ENCODE measurements around the gene USH1G. TPM values are rescaled to one million over a fixed set of nuclear protein-coding genes. Genes with fewer than 3 reads are reported as not detected.

The USH1G gene
- total RNA-seq, 1 donor: not detected

DNA sequence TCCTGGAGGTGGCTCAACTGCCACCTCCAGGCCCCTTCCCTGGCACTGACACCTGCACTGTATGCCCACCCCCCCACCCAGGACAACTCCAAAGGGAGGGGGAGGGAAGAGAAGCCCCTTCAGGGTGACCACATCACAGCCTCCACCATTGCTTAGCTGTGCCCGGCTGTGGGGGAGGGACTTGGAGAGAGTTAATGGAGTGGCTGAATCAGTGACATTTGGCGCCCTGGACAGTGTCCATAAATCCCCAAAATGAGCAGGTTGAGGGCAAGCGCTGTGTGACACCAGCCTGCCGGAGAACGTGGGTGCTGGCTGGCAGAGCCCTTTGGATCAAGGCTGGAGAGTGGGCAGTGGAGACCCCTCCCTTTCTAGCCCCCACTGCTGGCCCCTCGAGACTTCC is 883 bp downstream of the USH1G start:
- H3K27me3 ChIP-seq (ENCODE audit: insufficient read depth, low read length): peaks cover 50% of the 10 kb centered on the region
- no peak overlapping the region for H2AFZ ChIP-seq (ENCODE audit: low read length)
- H4K20me1 ChIP-seq (ENCODE audit: insufficient read depth, low read length): no peaks in the 10 kb centered on the region
- H3K4me1 ChIP-seq (ENCODE audit: insufficient read depth, low read length): no peaks in the 10 kb centered on the region
- peak; percentile 78 for DNase-seq (ENCODE audit: insufficient read length, low spot score, missing footprints)
- TF ChIP-seq, protein P1, sequence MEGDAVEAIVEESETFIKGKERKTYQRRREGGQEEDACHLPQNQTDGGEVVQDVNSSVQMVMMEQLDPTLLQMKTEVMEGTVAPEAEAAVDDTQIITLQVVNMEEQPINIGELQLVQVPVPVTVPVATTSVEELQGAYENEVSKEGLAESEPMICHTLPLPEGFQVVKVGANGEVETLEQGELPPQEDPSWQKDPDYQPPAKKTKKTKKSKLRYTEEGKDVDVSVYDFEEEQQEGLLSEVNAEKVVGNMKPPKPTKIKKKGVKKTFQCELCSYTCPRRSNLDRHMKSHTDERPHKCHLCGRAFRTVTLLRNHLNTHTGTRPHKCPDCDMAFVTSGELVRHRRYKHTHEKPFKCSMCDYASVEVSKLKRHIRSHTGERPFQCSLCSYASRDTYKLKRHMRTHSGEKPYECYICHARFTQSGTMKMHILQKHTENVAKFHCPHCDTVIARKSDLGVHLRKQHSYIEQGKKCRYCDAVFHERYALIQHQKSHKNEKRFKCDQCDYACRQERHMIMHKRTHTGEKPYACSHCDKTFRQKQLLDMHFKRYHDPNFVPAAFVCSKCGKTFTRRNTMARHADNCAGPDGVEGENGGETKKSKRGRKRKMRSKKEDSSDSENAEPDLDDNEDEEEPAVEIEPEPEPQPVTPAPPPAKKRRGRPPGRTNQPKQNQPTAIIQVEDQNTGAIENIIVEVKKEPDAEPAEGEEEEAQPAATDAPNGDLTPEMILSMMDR (IDR thresholded peaks at IDR 0.05; ENCODE audit: extremely low read depth, low read depth, low read length): no peak
- H3K36me3 ChIP-seq (ENCODE audit: insufficient read depth, low read length): no peaks in the 10 kb centered on the region
- H3K4me3 ChIP-seq (ENCODE audit: insufficient read depth, low read length): no peak overlapping the region
- no peak overlapping the region for H3K27ac ChIP-seq (ENCODE audit: low read depth, low read length)
- no peak overlapping the region for H3K4me2 ChIP-seq (ENCODE audit: insufficient read depth, low read length)
- H3K9me3 ChIP-seq (ENCODE audit: low read depth, low read length): no peaks in the 10 kb centered on the region
- H3K79me2 ChIP-seq (ENCODE audit: insufficient read depth, low read length): no peaks in the 10 kb centered on the region

DNA sequence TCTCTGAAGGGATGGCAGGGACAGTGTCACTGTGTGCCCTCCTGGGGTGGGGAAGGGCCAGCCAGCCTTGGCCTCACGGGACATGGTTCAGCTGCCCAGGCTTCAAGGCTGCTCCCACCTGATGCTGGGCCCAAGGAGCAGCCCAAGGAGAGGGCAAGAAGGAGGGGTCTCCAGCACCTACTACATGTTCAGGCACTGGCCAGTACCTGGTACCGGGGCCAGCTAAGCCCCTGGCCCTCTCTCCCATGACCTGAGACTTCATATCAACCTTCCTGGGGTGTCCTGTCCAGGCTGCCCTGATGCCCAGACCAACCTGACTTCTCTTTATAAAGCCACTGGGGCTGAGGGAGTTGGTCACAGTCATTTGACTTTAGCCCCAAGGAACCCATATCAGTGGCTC is 1.3 kb downstream of the USH1G start:
- Histone ChIP-seq H2AFZ (ENCODE audit: low read length) (no peak overlapping the region), H4K20me1 (ENCODE audit: insufficient read depth, low read length) (no peaks in the 10 kb centered on the region), H3K27ac (ENCODE audit: low read depth, low read length) (no peak overlapping the region), H3K36me3 (ENCODE audit: insufficient read depth, low read length) (no peaks in the 10 kb centered on the region), H3K27me3 (ENCODE audit: insufficient read depth, low read length) (peaks cover 50% of the 10 kb centered on the region), H3K9me3 (ENCODE audit: low read depth, low read length) (no peaks in the 10 kb centered on the region), H3K79me2 (ENCODE audit: insufficient read depth, low read length) (no peaks in the 10 kb centered on the region), H3K4me2 (ENCODE audit: insufficient read depth, low read length) (no peak overlapping the region), H3K4me3 (ENCODE audit: insufficient read depth, low read length) (no peak overlapping the region), H3K4me1 (ENCODE audit: insufficient read depth, low read length) (no peaks in the 10 kb centered on the region)
- TF ChIP-seq, protein P1 (IDR thresholded peaks at IDR 0.05; ENCODE audit: extremely low read depth, low read depth, low read length): no peak
- DNase-seq (ENCODE audit: insufficient read length, low spot score, missing footprints): peak; percentile 81

DNA sequence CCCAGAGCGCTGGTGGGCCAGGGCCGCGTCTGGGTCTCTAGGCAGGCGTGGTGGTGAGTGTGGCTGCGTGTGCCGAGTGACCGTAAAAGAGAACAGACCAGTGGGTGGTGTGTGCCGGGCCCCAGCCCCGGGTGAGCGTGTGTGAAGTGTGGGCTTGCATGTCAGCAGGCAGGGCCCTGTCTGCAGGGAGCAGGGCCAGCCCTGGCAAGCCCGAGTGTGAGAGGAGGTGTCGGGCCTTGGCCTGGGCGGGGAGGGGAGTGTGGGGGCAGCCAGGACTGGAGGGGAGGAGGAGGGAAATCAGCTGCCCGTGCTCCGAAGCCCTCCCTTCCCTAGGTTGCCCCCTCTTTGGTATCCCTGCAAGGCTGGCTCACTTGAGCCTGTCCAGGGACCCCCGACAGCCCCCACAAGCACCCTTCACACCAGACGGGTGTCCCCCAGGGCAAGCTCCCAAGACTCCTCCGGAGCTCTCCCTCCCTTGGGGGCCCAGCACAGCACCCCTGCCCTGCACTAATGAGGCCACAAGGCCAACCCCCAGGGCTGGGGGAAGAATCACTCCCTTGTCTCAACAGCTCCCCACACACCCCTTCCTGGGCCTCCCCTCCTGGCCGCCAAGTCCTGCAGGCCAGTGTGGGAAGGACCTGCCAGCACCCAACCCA is 1.9 kb downstream of the USH1G start:
- TF ChIP-seq, protein P1 (IDR thresholded peaks at IDR 0.05; ENCODE audit: extremely low read depth, low read depth, low read length): no peak
- peaks cover 48% of the 10 kb centered on the region for H3K27me3 ChIP-seq (ENCODE audit: insufficient read depth, low read length)

DNA sequence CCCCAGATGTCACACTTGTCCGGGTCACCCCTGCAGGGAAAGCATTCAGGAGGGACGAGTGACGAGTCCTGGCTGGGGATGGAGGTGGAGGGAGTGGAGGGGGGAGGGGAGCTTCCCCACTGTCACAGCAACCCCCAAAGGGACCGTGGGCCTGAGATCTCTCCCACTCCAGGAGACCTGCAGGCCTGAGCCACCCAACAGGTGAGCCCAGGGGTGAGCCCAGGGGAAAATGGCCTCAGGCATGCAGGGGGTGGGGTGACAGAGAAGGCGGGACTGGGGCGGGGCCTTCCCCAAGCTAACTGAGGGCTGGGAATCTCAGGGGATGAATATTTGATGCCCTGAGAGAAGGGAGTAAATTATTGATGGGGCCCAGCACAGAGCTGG is 2.4 kb downstream of the USH1G start:
- Histone ChIP-seq H3K4me3 (ENCODE audit: insufficient read depth, low read length) (no peak overlapping the region), H3K36me3 (ENCODE audit: insufficient read depth, low read length) (no peaks in the 10 kb centered on the region), H3K4me1 (ENCODE audit: insufficient read depth, low read length) (no peaks in the 10 kb centered on the region), H3K4me2 (ENCODE audit: insufficient read depth, low read length) (no peak overlapping the region), H3K9me3 (ENCODE audit: low read depth, low read length) (no peaks in the 10 kb centered on the region), H3K27me3 (ENCODE audit: insufficient read depth, low read length) (peaks cover 42% of the 10 kb centered on the region), H3K27ac (ENCODE audit: low read depth, low read length) (no peak overlapping the region), H4K20me1 (ENCODE audit: insufficient read depth, low read length) (no peaks in the 10 kb centered on the region), H3K79me2 (ENCODE audit: insufficient read depth, low read length) (no peaks in the 10 kb centered on the region), H2AFZ (ENCODE audit: low read length) (no peak overlapping the region)
- TF ChIP-seq, protein P1 (IDR thresholded peaks at IDR 0.05; ENCODE audit: extremely low read depth, low read depth, low read length): no peak
- peak; percentile 86 for DNase-seq (ENCODE audit: insufficient read length, low spot score, missing footprints)

More for the DNA sequence above, 1.9 kb downstream of the USH1G start:
- no peaks in the 10 kb centered on the region for H3K79me2 ChIP-seq (ENCODE audit: insufficient read depth, low read length)
- no peaks in the 10 kb centered on the region for H3K4me1 ChIP-seq (ENCODE audit: insufficient read depth, low read length)
- no peak overlapping the region for H3K4me2 ChIP-seq (ENCODE audit: insufficient read depth, low read length)
- H2AFZ ChIP-seq (ENCODE audit: low read length): no peak overlapping the region
- H3K27ac ChIP-seq (ENCODE audit: low read depth, low read length): no peak overlapping the region
- no peak overlapping the region for H3K4me3 ChIP-seq (ENCODE audit: insufficient read depth, low read length)
- H3K36me3 ChIP-seq (ENCODE audit: insufficient read depth, low read length): no peaks in the 10 kb centered on the region
- no peaks in the 10 kb centered on the region for H4K20me1 ChIP-seq (ENCODE audit: insufficient read depth, low read length)
- peak; percentile 87 for DNase-seq (ENCODE audit: insufficient read length, low spot score, missing footprints)
- H3K9me3 ChIP-seq (ENCODE audit: low read depth, low read length): no peaks in the 10 kb centered on the region
